WERI-Rb-1 (cell line): ENCODE results near the gene SRGAP2C.
"Not testable (repeated sequence)": the region's sequence is repeated elsewhere in the genome, so short reads cannot be mapped to it uniquely, and the experiment has no call there.

ENCODE experiments used
- DNase-seq: peaks from one replicate; pipeline ENCODE4 v3.0.0-alpha.2; 2020
- H3K27ac ChIP-seq: fragments of 250-450 bp; sonication (Bioruptor Pico); 2 replicates; pipeline ENCODE4 v1.5.1; 2020; ENCODE audit warnings: mild to moderate bottlenecking, moderate library complexity
- H3K27me3 ChIP-seq: fragments of 250-450 bp; sonication (Bioruptor Pico); 2 replicates; pipeline ENCODE4 v1.5.1; 2021; ENCODE audit warnings: mild to moderate bottlenecking, low read depth, moderate library complexity; ENCODE audit not compliant: insufficient read depth, severe bottlenecking
- H3K36me3 ChIP-seq: fragments of 250-450 bp; sonication (Bioruptor Pico); 2 replicates; pipeline ENCODE4 v1.5.1; 2020; ENCODE audit warnings: mild to moderate bottlenecking, moderate library complexity
- H3K4me3 ChIP-seq: 2 replicates; pipeline ENCODE4 v1.5.1; 2011; ENCODE audit warnings: low read depth, mild to moderate bottlenecking, control low read depth, low read length
- H3K9me3 ChIP-seq: fragments of 250-450 bp; sonication (Bioruptor Pico); 2 replicates; pipeline ENCODE4 v1.5.1; 2021; ENCODE audit warnings: mild to moderate bottlenecking, moderate library complexity; ENCODE audit not compliant: severe bottlenecking

Gene SRGAP2C

DNA sequence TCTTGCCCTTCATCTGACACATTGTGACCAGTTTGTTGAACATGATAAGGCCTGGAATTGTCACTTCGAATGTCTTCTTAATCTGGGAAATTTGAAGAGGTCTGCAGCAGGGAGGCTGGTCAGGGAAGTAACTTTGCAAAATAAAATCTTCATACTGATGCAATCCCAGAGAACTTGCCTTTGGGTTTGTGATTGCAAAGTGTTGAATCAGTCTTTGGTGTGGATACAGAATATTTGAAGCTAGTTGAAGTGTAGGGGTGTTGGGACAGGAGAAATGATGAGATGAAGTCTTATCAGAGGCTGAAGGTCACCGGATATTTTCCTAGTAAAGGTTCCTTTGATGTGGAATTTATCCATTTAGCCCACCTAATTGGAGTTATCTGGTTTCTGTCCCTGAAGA is 42.1 kb downstream of the SRGAP2C start:
- not testable (repeated sequence) for H3K27me3 ChIP-seq, H3K9me3 ChIP-seq, H3K27ac ChIP-seq, H3K4me3 ChIP-seq, DNase-seq, H3K36me3 ChIP-seq

DNA sequence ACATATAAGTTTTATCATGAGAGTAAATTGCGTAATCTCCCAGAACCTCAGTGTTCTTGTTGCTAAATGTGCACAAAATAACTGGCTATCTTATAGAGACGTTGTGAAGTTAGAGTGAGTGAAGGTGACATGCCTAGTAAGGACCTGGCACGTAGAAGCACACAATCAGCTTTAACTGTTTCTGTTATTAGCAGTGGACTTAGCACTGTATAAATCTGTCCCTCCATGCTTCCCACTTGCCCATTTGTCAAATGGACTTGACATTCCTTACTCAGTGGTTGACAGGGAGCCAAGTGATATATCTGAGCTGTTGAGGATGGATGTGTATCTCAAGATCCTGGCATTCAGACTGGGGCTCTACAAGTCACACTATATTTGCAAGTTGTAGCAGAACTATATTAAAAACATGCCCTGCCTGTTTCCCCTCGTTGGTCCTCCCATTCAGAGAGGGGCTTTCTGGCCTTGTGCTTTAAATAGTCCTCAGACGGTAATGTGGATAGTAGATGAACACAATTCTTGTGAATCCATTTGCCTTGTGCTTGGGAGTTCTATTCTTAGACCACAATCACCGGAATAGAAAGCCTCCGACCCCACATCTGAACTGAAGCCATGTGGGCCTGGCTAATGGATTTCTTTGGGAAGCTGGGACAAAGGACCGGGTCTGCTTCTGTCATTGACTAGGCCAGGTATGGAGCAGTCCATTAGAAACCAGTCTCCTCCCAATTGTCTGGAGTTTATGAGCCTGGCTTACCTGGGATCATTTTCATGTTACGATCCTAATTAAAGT is 43.0 kb downstream of the SRGAP2C start:
- not testable (repeated sequence) for H3K9me3 ChIP-seq, H3K36me3 ChIP-seq, DNase-seq, H3K4me3 ChIP-seq, H3K27ac ChIP-seq, H3K27me3 ChIP-seq

DNA sequence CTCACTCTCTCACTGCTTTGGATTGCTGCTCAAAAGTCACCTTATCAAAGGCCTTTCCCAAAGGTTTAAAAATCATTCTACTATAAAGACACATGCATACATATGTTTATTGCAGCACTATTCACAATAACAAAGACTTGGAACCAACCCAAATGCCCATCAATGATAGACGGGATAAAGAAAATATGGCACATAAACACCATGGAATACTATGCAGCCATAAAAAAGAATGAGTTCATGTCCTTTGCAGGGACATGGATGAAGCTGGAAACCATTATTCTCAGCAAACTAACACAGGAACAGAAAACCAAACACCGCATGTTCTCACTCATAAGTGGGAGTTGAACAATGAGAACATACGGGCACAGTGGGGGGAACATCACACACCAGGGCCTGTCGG is 45.9 kb downstream of the SRGAP2C start:
- DNase-seq, H3K27me3 ChIP-seq, H3K27ac ChIP-seq, H3K9me3 ChIP-seq, H3K4me3 ChIP-seq, H3K36me3 ChIP-seq: not testable (repeated sequence)

DNA sequence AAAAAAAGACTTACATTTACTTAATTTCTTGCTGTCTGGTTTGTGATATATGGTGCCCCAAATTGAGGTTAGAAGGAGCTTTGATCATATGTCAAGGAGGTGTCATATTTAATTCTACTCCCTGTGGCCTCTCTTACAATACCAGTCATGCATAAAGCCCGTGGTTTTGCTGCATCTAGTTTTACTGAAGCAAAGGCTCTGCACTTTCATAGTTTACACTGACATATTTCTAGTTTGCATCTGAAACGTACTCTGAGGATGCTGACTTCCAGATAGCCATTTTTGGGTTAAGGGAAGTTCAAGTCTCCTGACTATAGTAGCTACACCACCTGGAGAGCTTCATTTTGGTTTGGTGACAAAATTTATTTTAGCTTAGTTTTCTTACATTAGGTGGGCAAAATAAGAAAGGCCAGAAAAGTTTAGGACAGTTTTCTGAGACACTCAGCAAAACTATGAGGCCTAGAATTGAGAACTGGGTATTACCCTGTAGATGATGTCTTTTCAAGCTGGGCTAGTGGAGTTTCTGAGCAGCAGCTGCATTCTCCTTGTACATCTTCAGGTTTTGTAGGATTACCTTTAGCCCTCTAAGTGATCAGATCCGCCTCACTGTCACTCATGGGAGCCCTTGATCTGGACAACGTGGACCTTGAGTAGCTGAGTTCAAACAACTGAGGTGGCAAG is 47.8 kb downstream of the SRGAP2C start:
- not testable (repeated sequence) for H3K36me3 ChIP-seq, H3K27ac ChIP-seq, H3K4me3 ChIP-seq, H3K27me3 ChIP-seq, H3K9me3 ChIP-seq, DNase-seq

DNA sequence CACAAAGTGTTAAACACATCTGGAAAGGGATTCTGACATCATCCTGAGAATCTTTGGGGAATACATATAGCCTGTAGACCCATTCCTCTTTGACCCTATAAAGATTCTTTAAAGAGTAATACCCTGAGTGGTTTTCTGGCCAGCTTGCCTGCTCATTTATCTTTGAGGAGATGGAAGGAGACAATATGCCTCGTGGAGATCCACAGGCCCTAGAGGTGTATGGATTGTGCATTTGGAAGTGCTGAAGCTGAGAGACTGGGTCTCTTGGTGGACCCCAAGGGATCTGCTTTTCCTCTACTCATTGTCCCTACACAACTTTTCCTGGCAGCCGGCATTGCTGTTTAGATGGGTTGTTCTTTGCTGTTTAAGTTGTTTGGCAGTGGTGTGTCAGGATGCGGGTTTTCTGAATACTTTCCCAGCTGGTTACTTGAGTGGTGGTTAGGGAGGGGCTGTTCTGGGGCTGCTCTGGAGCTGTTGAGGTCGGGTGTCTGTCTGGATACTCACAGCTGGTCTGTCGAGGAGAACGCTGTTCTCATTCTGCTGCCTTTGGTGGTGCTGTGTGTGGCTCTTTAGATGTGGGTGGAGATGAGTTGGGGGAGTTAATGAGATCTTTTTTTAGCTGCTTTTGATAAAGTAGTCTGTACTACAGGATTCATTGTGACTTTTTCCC is 49.5 kb downstream of the SRGAP2C start:
- not testable (repeated sequence) for DNase-seq, H3K27me3 ChIP-seq, H3K36me3 ChIP-seq, H3K4me3 ChIP-seq, H3K27ac ChIP-seq, H3K9me3 ChIP-seq

DNA sequence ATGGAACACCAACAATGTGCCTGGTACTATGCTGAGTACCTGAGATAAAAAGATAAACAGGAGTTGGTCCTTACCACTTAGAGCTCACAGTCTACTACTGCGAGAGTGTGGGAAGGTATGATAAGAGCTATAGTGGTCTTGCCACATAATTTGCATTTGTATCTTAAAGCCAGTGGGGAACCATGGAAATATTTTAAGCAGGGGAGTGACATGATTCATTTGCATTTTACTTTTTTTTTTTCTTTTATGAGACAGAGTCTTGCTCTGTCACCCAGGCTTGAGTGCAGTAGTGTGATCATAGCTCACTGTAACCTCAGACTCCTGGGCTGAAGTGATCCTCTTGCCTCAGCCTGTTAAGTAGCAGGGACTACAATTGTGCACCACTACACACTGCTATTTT is 53.6 kb downstream of the SRGAP2C start:
- DNase-seq, H3K9me3 ChIP-seq, H3K27ac ChIP-seq, H3K4me3 ChIP-seq, H3K27me3 ChIP-seq, H3K36me3 ChIP-seq: not testable (repeated sequence)

DNA sequence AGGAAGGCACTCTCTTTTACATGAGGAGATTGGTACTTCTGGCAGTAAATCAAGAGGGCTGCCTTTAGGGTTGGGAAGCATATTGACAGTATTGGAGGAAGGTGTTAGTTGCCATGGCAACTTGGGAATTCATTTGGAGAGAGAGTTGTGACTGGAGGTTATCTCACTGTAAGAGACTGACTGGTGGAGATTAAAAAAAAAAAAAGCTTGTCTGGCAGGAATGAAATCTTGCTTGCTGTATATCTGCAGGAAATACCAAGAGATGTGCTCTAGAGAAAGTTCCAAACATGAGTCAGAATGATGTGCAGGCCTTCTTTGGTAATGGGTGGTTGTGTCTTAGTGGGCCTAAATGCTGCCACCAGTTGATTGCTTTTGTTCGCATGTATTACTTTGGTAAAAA is 59.1 kb downstream of the SRGAP2C start:
- H3K36me3 ChIP-seq, H3K27me3 ChIP-seq, H3K4me3 ChIP-seq, H3K27ac ChIP-seq, DNase-seq, H3K9me3 ChIP-seq: not testable (repeated sequence)

DNA sequence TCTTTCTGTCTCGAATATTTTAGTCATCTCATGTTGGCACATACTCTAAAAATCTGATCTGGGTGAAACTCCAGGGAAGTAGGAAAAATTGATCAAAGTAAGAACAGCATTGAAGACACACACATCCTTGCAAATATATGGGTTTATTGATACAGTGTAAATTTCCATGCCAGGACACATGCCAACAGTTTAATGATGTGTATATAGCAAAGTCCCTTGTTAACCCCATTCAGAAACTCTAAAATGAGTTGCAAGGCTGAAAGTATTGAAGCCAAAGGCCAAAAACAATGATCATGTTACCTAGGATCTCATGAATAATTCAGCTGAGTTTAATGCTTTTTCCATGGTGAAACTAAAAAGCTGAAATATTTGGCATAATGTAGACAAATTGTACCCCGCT is 61.6 kb downstream of the SRGAP2C start:
- H3K4me3 ChIP-seq, H3K9me3 ChIP-seq: not testable (repeated sequence)

DNA sequence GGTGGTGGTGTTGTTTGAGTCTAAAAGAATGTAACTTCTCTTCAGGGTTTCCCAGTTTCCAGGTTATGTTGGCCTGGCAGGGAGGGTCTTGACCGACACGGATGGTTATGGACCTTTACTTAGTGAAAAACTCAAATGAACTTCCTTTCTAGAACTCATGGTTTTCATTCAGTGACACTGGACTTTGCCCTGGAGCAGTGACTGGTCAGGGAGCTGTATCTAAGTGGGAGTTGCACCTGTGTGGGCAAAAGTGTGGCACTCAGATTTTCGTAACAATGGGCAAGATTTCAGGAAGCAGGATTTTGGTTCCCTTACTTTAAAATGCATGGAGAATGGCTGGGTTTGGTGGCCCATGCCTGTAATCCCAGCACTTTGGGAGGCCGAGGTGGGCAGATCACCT is 67.9 kb downstream of the SRGAP2C start:
- not testable (repeated sequence) for H3K36me3 ChIP-seq, DNase-seq, H3K9me3 ChIP-seq, H3K4me3 ChIP-seq, H3K27me3 ChIP-seq, H3K27ac ChIP-seq

More for the DNA sequence above, 61.6 kb downstream of the SRGAP2C start:
- not testable (repeated sequence) for DNase-seq, H3K27me3 ChIP-seq, H3K36me3 ChIP-seq, H3K27ac ChIP-seq

DNA sequence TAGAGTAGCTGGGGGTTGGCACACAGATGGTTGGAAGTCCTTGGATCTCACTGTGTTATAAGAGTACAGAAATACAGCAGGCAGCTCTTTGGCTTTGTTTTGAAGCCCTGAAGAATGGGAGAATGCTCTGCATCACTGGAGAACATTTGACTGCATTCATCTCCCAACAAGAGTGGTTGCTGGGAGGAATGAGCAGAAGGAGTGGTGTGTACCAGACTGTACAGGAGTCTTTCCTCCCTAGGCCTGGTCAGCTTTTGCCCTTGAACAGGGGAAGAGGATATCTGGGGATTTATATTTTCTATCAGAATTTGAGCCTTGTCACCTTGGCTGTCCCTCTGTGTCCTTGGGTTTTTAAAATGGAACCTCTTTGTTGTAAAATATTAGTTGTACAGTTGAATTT is 69.8 kb downstream of the SRGAP2C start:
- not testable (repeated sequence) for H3K36me3 ChIP-seq, DNase-seq, H3K27me3 ChIP-seq, H3K4me3 ChIP-seq, H3K9me3 ChIP-seq, H3K27ac ChIP-seq

DNA sequence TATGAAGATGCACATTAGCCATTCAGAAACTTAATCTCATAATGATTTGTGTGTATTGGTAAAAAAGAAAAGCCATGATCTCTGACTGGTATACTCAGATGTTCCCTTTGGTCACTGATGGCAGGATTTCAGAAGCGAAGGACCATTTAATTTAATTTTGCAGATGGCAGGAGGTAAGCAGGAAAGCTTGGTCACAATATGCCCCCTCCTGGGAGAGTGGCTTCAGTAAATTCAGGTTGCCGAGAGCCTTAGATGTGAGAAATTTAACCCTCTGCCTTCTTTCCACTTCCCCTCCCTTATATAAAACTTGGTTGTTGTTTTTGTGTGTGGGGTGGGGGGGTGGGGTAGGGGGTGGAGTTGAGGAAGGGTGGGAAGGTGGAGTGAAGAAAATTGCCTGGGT is 72.9 kb downstream of the SRGAP2C start:
- H3K9me3 ChIP-seq, H3K4me3 ChIP-seq, DNase-seq, H3K27ac ChIP-seq, H3K27me3 ChIP-seq, H3K36me3 ChIP-seq: not testable (repeated sequence)

DNA sequence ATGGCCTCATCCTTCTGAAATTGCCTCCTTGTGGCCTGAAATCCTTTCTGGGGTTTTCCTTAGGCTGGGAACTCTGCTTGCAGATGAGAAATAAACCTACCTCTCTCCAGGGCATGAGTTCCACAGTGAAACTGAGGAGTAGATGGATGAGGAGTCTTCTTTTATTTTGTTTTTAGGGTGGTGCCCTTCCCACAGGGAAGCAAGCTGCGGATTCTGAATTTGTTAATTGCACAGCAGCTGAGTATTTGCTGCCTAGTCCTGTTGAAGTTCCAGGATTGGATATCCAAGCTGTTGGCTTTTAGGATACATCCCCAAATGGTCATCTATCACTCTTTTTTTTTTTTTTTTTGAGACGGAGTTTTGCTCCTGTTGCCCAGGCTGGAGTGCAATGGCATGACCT is 73.4 kb downstream of the SRGAP2C start:
- DNase-seq, H3K4me3 ChIP-seq, H3K36me3 ChIP-seq, H3K9me3 ChIP-seq, H3K27ac ChIP-seq, H3K27me3 ChIP-seq: not testable (repeated sequence)

DNA sequence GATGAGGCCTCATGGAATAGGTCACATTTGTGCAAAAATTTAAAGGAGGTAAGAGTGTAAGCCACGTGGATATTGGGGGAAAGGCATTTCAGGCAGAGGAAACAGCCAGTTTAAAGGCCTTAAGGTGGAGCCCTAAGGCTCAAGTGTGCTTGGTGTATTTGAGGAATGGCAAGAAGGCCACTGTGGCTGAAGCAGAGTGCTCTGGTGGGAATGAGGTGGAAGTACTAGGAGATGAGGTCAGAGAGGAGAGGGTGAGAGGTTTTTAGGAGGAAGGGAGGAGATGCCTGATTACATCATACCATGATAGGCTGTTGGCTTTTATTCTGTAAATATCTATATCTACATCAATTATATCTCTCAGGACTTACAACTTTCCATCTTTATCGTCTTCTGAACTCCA is 75.4 kb downstream of the SRGAP2C start:
- H3K9me3 ChIP-seq, H3K4me3 ChIP-seq, H3K36me3 ChIP-seq, H3K27me3 ChIP-seq, DNase-seq, H3K27ac ChIP-seq: not testable (repeated sequence)

DNA sequence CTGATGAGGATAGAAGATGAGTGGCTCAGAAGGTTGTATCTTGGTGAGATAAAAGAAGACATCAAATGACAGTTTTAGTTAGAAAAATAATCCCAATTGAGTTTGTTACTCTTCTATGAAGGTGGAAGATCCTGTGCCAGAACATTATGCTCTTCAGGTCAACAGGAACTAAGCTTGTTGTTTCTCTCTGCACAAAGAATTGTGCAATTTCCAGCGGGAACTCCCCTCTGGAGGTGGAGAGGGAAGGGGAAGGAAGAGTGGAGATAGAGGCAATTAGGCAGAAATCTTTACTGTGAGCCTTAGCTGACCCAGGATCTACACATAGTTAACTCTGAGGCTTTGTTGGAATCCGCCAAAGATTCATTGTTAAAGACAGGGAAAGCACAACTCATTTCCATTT is 77.4 kb downstream of the SRGAP2C start:
- not testable (repeated sequence) for H3K9me3 ChIP-seq, H3K36me3 ChIP-seq, H3K27ac ChIP-seq, DNase-seq, H3K27me3 ChIP-seq, H3K4me3 ChIP-seq

DNA sequence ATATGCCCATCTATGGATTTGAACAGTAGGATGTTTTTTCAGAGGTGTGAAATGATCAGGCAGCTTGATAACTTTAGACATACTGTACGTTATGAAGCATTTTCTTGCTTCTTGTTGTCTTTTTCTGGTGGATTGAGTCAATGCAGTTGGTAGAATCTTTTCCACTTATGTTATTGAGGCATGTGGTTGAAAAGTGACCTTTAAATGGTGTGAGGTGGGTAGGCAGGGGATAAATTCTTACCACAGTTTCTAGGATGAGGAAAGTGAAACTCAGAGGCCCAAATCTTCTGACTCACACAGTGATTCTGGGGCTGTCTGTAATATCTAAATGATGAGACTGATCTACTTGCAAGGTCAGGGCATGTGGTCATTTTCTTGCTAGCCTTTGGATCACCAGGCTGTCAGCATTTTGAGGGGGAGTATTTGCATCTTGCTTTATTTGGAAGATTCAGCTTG is 79.0 kb downstream of the SRGAP2C start:
- H3K27ac ChIP-seq, DNase-seq, H3K4me3 ChIP-seq, H3K27me3 ChIP-seq, H3K36me3 ChIP-seq, H3K9me3 ChIP-seq: not testable (repeated sequence)
